ENCODE measurements around the gene MYT1.

The MYT1 gene

DNA sequence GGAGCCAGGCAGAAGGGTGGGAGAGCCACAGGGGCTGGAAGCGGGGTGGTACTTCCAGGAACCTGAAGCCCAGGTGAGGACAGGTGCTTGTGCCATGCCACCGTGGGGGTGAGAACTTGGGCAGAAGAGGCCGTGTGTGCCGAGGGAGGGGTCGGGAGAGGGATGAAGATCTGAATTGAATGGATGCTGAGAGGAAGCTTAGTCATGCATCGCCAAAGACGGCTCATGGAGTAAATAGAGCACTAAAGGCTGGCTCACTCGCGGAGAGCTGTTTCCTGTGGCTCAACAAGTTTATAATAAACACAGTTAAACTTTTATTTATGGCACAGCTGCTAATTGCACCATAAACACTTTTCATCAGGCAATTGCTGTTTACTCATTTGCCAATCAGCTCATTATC is 21.7 kb upstream of the MYT1 start:
- DNase-seq (ENCODE audit: insufficient read length) (no peak), FAIRE-seq (no peak)
- TF ChIP-seq POLR2AphosphoS5 (IDR thresholded peaks at IDR 0.05; ENCODE audit: low read depth, low read length) (no peak), POLR2A (IDR thresholded peaks at IDR 0.05; ENCODE audit: low read depth, low read length) (no peak), TAF1 (IDR thresholded peaks at IDR 0.05; ENCODE audit: borderline replicate concordance, low read depth, low read length) (no peak)

DNA sequence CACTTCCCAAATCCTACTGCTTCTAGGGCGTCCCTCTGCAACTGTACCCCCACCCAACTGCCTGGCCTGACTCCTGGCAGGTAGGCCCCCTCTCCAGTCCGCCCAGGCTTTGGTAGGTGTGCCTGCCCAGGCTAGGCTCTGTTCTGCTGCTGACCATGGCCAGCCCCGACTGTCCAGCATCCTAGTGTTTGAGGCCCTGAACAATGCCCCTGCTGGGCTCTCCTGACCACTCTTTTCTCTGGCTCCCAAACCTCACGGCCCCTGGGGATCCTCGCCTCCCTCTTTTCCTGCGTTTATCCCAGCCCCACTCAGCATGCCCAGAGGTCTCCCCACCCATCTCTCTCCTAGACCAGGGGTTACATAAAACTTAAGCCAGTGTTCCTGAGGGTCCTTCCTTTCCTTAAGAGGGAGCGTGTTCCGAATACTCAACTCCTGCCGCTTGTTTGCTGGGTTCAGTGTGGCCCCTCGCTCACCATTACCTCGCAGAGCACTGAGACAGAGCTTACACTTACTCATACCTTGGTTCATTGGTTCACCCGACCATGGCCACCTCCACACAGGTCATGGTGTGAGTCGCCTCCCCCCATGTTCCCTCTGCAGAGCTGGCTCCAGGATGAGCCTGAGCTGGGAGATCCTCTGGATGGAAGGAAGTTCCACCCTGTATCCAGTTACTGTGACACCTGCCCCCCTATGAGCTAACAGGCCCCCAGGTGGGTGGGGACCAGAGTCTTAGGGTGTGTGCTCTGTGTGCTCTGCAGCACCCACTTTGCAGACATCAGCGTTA is 21.0 kb upstream of the MYT1 start:
- DNase-seq (ENCODE audit: insufficient read length) (no peak), FAIRE-seq (no peak)
- TF ChIP-seq POLR2AphosphoS5 (IDR thresholded peaks at IDR 0.05; ENCODE audit: low read depth, low read length) (no peak), TAF1 (IDR thresholded peaks at IDR 0.05; ENCODE audit: borderline replicate concordance, low read depth, low read length) (no peak), POLR2A (IDR thresholded peaks at IDR 0.05; ENCODE audit: low read depth, low read length) (no peak)

- TF ChIP-seq POLR2AphosphoS5 (IDR thresholded peaks at IDR 0.05; ENCODE audit: low read depth, low read length), result no peak
- DNase-seq (ENCODE audit: insufficient read length) (no peak), FAIRE-seq (no peak)
Observed at GRCh38 chr20:64144144-64144912, 19.9 kb upstream of the MYT1 start.

GRCh38 chr20:64145458-64146300 is 18.6 kb upstream of the MYT1 start:
- no peak for FAIRE-seq

DNA sequence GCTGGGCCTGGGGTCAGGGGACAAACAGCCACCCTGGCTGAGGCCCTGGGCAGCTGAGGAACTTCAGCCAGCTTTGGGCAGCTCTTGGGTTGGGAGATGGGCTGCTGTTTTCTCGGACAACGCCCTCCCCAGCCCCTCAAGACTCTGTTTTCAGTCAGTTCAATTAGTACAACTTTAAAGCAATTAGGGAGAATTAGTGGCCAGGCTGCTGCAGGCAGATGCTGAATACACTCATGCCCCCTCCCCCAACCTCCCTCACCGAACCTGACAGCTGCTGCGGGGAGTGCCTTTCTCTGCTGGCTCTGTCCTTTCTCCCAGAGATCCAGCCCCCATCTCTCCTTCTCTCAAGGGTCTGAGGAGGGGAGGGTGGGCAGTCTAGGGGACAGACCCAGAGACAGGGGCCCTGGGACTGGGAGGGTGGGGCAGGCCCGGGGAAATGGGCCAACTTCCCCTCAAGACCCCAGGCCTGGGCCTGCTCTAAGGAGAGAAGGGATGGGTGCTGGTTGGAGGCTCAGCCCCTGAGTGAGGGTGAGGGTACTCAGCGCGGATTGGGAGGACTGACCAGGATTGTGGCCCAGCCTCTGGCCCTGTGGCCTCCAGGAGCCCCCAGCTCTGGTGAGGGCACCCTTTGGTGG is 17.8 kb upstream of the MYT1 start:
- DNase-seq (ENCODE audit: insufficient read length) (no peak), FAIRE-seq (no peak)
- TF ChIP-seq POLR2AphosphoS5 (IDR thresholded peaks at IDR 0.05; ENCODE audit: low read depth, low read length), result no peak
- no peak for TF ChIP-seq TAF1 (IDR thresholded peaks at IDR 0.05; ENCODE audit: borderline replicate concordance, low read depth, low read length)
- TF ChIP-seq POLR2A (IDR thresholded peaks at IDR 0.05; ENCODE audit: low read depth, low read length), result no peak

More at GRCh38 chr20:64145458-64146300, 18.6 kb upstream of the MYT1 start:
- no peak for DNase-seq (ENCODE audit: insufficient read length)
- TF ChIP-seq TAF1 (IDR thresholded peaks at IDR 0.05; ENCODE audit: borderline replicate concordance, low read depth, low read length), result no peak
- no peak for TF ChIP-seq POLR2A (IDR thresholded peaks at IDR 0.05; ENCODE audit: low read depth, low read length)
- no peak for TF ChIP-seq POLR2AphosphoS5 (IDR thresholded peaks at IDR 0.05; ENCODE audit: low read depth, low read length)

GRCh38 chr20:64146936-64147477 is 17.2 kb upstream of the MYT1 start:
- TF ChIP-seq TAF1 (IDR thresholded peaks at IDR 0.05; ENCODE audit: borderline replicate concordance, low read depth, low read length) (no peak), POLR2A (IDR thresholded peaks at IDR 0.05; ENCODE audit: low read depth, low read length) (no peak), POLR2AphosphoS5 (IDR thresholded peaks at IDR 0.05; ENCODE audit: low read depth, low read length) (no peak)
- FAIRE-seq (no peak), DNase-seq (ENCODE audit: insufficient read length) (no peak)

- FAIRE-seq, result no peak
- DNase-seq (ENCODE audit: insufficient read length), result no peak
- TF ChIP-seq TAF1 (IDR thresholded peaks at IDR 0.05; ENCODE audit: borderline replicate concordance, low read depth, low read length) (no peak), POLR2AphosphoS5 (IDR thresholded peaks at IDR 0.05; ENCODE audit: low read depth, low read length) (no peak), POLR2A (IDR thresholded peaks at IDR 0.05; ENCODE audit: low read depth, low read length) (no peak)
Observed at GRCh38 chr20:64148581-64148980, 15.7 kb upstream of the MYT1 start.

- TF ChIP-seq POLR2AphosphoS5 (IDR thresholded peaks at IDR 0.05; ENCODE audit: low read depth, low read length), result no peak
- TF ChIP-seq POLR2A (IDR thresholded peaks at IDR 0.05; ENCODE audit: low read depth, low read length), result no peak
- no peak for TF ChIP-seq TAF1 (IDR thresholded peaks at IDR 0.05; ENCODE audit: borderline replicate concordance, low read depth, low read length)
- no peak for FAIRE-seq
- no peak for DNase-seq (ENCODE audit: insufficient read length)
Observed at GRCh38 chr20:64149141-64149540, 15.1 kb upstream of the MYT1 start.

DNA sequence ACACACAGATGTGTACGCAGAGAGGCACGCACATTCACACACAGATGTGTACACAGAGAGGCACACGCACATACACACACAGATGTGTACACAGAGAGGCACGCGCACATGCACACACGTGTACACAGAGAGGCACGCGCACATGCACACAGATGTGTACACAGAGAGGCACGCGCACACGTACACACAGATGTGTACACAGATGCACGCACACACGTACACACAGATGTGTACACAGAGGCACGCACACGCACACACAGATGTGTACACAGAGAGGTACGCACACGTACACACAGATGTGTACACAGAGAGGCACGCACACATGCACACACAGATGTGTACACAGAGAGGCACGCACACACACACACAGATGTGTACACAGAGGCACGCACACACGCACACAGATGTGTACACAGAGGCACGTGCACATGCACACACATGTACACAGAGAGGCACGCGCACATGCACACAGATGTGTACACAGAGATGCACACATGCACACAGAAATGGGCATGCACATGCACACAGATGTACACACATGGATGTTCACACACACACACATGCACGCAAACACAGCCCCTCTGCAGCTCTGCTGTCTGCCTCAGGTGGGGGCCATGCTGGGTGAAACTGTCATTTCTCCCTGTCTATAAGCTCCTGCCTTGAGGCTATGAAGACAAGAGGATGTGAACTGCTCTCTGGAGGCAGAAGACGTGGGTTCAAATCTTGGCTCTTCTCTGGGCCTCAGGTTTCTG is 14.3 kb upstream of the MYT1 start:
- DNase-seq (ENCODE audit: insufficient read length) (no peak), FAIRE-seq (no peak)
- TF ChIP-seq POLR2AphosphoS5 (IDR thresholded peaks at IDR 0.05; ENCODE audit: low read depth, low read length), result no peak
- no peak for TF ChIP-seq POLR2A (IDR thresholded peaks at IDR 0.05; ENCODE audit: low read depth, low read length)
- no peak for TF ChIP-seq TAF1 (IDR thresholded peaks at IDR 0.05; ENCODE audit: borderline replicate concordance, low read depth, low read length)
